ENCODE measurements around the gene GEMIN4. TPM values are rescaled to one million over a fixed set of nuclear protein-coding genes. Genes with fewer than 3 reads are reported as not detected.

GEMIN4 gene
- total RNA-seq, 1 donor from 2014 or later = 18.4 TPM

DNA sequence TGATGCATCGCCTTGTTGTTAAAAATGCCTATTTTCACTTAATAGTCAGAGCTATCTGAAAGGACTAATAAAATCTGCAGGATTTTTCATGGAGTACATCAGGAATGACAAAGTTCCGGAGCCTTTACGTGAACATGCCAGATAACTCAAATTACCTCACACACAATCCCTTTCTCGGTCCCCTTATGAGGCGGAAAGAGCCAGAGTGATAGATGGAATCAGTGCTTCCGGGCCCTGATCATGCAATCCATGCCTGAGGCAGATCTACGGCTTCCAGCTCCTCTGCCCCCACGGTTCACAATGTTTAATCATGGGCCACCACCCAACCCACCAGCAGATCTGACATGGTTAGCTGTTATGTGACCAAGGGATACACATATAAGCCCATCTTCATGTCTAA is 54.4 kb downstream of the GEMIN4 start:
- Mint-ChIP-seq H3K9me3 (ENCODE audit: unreplicated experiment) (no peaks in the 10 kb centered on the region), H3K27ac (ENCODE audit: unreplicated experiment) (no peak overlapping the region)
- peaks cover 15% of the 10 kb centered on the region for H3K36me3 ChIP-seq (ENCODE audit: insufficient read depth, low read length)

DNA sequence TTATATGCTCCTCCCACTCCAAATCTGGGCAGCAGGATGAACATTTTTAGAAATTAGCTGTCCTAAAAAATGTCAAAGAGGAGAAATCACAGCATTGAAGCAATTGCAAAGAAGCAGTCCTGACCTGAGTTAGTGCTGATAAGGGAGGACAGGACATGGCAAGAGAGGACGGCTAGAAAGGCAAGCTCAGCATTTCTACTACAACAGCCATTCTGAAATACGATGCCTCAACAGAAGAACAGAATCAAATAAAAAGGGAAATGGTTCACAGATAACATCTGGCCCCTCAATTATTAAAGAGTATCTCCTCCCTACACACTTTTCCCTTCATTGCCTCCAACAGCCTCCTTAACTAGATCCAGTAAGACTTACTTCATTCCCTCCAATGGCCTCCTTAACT is 55.7 kb downstream of the GEMIN4 start:
- Histone ChIP-seq H3K9ac (ENCODE audit: low read length) (no peak overlapping the region), H4K20me1 (ENCODE audit: insufficient read depth, low read length) (peaks cover 4% of the 10 kb centered on the region), H3K79me2 (ENCODE audit: insufficient read depth, low read length) (peaks cover 14% of the 10 kb centered on the region), H2AFZ (ENCODE audit: low read depth, low read length) (no peak overlapping the region), H3K4me3 (ENCODE audit: insufficient read depth, low read depth, low read length) (no peak overlapping the region), H3K27ac (ENCODE audit: low read depth, low read length) (no peak overlapping the region), H3K36me3 (ENCODE audit: insufficient read depth, low read length) (peaks cover 15% of the 10 kb centered on the region), H3K4me2 (ENCODE audit: low read length) (no peak overlapping the region), H3K27me3 (ENCODE audit: insufficient read depth, low read length) (no peaks in the 10 kb centered on the region), H3K9me3 (ENCODE audit: insufficient read depth, low read depth, low read length) (no peaks in the 10 kb centered on the region), H3K4me1 (ENCODE audit: insufficient read depth, low read length) (peaks cover 33% of the 10 kb centered on the region)
- DNase-seq (ENCODE audit: low read depth) = no peak
- no peak for FAIRE-seq
- peaks cover 9% of the 10 kb centered on the region for H3K36me3 Mint-ChIP-seq (ENCODE audit: low read depth, unreplicated experiment)
- no peaks in the 10 kb centered on the region for H3K9me3 Mint-ChIP-seq (ENCODE audit: unreplicated experiment)
- no peak for TF ChIP-seq EZH2 (IDR thresholded peaks at IDR 0.05; ENCODE audit: insufficient read depth, low read length)
- TF ChIP-seq, protein P1, sequence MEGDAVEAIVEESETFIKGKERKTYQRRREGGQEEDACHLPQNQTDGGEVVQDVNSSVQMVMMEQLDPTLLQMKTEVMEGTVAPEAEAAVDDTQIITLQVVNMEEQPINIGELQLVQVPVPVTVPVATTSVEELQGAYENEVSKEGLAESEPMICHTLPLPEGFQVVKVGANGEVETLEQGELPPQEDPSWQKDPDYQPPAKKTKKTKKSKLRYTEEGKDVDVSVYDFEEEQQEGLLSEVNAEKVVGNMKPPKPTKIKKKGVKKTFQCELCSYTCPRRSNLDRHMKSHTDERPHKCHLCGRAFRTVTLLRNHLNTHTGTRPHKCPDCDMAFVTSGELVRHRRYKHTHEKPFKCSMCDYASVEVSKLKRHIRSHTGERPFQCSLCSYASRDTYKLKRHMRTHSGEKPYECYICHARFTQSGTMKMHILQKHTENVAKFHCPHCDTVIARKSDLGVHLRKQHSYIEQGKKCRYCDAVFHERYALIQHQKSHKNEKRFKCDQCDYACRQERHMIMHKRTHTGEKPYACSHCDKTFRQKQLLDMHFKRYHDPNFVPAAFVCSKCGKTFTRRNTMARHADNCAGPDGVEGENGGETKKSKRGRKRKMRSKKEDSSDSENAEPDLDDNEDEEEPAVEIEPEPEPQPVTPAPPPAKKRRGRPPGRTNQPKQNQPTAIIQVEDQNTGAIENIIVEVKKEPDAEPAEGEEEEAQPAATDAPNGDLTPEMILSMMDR (IDR thresholded peaks at IDR 0.05; ENCODE audit: insufficient read depth, low read depth, low read length) = no peak
- no peak overlapping the region for H3K27ac Mint-ChIP-seq (ENCODE audit: unreplicated experiment)
- no peaks in the 10 kb centered on the region for H3K27me3 Mint-ChIP-seq (ENCODE audit: low read depth, unreplicated experiment)
- H3K4me1 Mint-ChIP-seq (ENCODE audit: low read depth, unreplicated experiment) = peaks cover 25% of the 10 kb centered on the region
- H3K4me3 Mint-ChIP-seq (ENCODE audit: unreplicated experiment) = no peak overlapping the region

More for the DNA sequence above, 54.4 kb downstream of the GEMIN4 start:
- H3K4me1 Mint-ChIP-seq (ENCODE audit: low read depth, unreplicated experiment) = peaks cover 17% of the 10 kb centered on the region
- no peaks in the 10 kb centered on the region for H3K9me3 ChIP-seq (ENCODE audit: insufficient read depth, low read depth, low read length)
- no peaks in the 10 kb centered on the region for H3K27me3 ChIP-seq (ENCODE audit: insufficient read depth, low read length)
- no peaks in the 10 kb centered on the region for H3K27me3 Mint-ChIP-seq (ENCODE audit: low read depth, unreplicated experiment)
- FAIRE-seq (no peak), DNase-seq (ENCODE audit: low read depth) (no peak)
- peaks cover 9% of the 10 kb centered on the region for H3K36me3 Mint-ChIP-seq (ENCODE audit: low read depth, unreplicated experiment)
- peaks cover 20% of the 10 kb centered on the region for H3K79me2 ChIP-seq (ENCODE audit: insufficient read depth, low read length)
- peaks cover 5% of the 10 kb centered on the region for H4K20me1 ChIP-seq (ENCODE audit: insufficient read depth, low read length)
- no peak overlapping the region for H3K4me2 ChIP-seq (ENCODE audit: low read length)
- no peak overlapping the region for H3K4me3 Mint-ChIP-seq (ENCODE audit: unreplicated experiment)
- no peak overlapping the region for H2AFZ ChIP-seq (ENCODE audit: low read depth, low read length)
- no peak overlapping the region for H3K4me3 ChIP-seq (ENCODE audit: insufficient read depth, low read depth, low read length)
- no peak overlapping the region for H3K27ac ChIP-seq (ENCODE audit: low read depth, low read length)
- no peak for TF ChIP-seq EZH2 (IDR thresholded peaks at IDR 0.05; ENCODE audit: insufficient read depth, low read length)
- TF ChIP-seq, protein P1 (IDR thresholded peaks at IDR 0.05; ENCODE audit: insufficient read depth, low read depth, low read length) = no peak
- H3K9ac ChIP-seq (ENCODE audit: low read length) = no peak overlapping the region
- H3K4me1 ChIP-seq (ENCODE audit: insufficient read depth, low read length) = peaks cover 20% of the 10 kb centered on the region

Other genes starting within 250 kb of the GEMIN4 start
- gene VPS53, start 37.4 kb downstream of the GEMIN4 start, total RNA-seq = 79.6 and 83.5 TPM in 2 replicates
- gene TLCD3A, start 19.7 kb downstream of the GEMIN4 start, total RNA-seq = 25.8 and 26.6 TPM in 2 replicates
- 48.3 and 61.8 TPM in 2 replicates for gene GLOD4, start 30.0 kb upstream of the GEMIN4 start, total RNA-seq
- gene MRM3, start 30.1 kb upstream of the GEMIN4 start, total RNA-seq = 7.7 and 8.3 TPM in 2 replicates
- gene NXN, start 227.5 kb upstream of the GEMIN4 start, total RNA-seq = 104 and 106 TPM in 2 replicates
- 20.0 and 20.3 TPM in 2 replicates for gene TIMM22, start 244.9 kb upstream of the GEMIN4 start, total RNA-seq

All from astrocyte (in vitro differentiated cells and primary cell).